ENCODE data around the gene RELN.

Gene RELN

DNA sequence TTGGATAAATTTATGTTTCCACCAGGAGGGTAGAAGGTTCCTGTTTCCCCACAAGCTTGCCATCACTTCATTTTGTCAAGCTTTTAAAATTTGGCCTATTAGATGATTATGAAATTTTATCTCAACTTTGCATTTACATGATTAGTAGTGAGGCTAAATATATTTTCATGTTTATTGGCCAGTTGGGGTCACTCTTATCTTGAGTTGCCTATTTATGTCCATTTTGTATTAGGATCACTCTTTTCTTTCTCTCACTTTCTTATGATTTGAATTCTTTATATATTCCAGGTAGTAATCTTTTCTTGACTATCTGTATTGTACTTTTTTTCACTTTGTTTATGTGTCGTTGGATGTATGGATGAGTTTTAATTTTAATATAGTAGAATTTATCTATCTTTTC is 324.9 kb downstream of the RELN start:
- H3K36me3 ChIP-seq (ENCODE audit: control insufficient read depth, insufficient read depth, low read length), result no peaks in the 10 kb centered on the region
- no CpG with 5 or more reads among the region's 1 CpG for WGBS, 2 experiments
- peaks cover 3% of the 10 kb centered on the region for H3K4me1 ChIP-seq (ENCODE audit: control insufficient read depth, insufficient read depth, low read length)
- H3K27ac ChIP-seq (ENCODE audit: insufficient read depth, low read depth, low read length, poor library complexity, severe bottlenecking), result no peak overlapping the region
- H3K9me3 ChIP-seq (ENCODE audit: control insufficient read depth, low read length), result no peaks in the 10 kb centered on the region
- H3K4me3 ChIP-seq (ENCODE audit: insufficient read depth, low read depth, low read length), result no peak overlapping the region
- no peaks in the 10 kb centered on the region for H3K27me3 ChIP-seq (ENCODE audit: control insufficient read depth, insufficient read depth, low read length, poor library complexity, severe bottlenecking)

DNA sequence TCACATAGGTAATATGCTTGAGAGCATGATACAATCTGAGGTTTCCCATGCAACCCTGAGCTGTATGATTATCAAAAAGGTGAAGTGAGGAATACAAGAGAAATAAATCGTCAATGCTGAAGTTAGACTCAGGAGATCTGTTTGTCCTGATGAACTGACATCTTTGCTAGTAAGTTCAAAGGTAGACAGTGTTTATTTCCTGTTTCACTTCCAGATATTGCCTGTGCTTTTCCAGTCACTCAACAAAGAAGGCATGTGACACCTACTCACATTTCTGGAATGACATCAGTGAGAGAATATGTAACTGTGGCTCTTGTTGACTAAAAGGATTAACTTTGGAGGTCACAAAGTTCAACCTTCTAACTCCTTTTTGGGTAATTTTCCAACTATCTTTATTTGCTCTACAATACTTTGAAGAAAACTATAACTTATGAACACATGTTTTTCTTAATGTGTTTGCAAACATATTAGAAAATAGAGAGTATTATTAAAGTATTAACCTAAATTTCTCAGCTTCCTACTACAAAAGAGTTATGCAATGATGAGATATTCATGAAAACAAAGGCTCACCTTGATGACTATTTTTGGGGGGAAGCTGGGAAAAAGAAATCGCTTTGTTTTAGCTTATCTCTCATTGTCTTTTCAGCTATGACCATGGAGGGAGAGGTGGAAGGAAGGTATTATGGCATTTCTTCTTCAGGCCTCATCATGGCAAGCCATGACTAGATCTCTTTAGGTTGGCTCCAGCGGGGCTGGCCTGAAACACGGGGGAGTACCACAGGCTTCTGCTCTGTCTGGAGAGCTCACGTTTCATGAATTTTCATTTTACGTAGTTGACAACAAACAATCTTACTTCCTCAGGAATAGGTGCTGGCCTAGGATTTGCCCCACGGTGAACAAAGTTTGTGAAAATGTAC is 328.7 kb downstream of the RELN start:
- Histone ChIP-seq H3K4me3 (ENCODE audit: insufficient read depth, low read depth, low read length) (no peak overlapping the region), H3K4me1 (ENCODE audit: control insufficient read depth, insufficient read depth, low read length) (peaks cover 3% of the 10 kb centered on the region), H3K36me3 (ENCODE audit: control insufficient read depth, insufficient read depth, low read length) (no peaks in the 10 kb centered on the region), H3K9me3 (ENCODE audit: control insufficient read depth, low read length) (no peaks in the 10 kb centered on the region), H3K27me3 (ENCODE audit: control insufficient read depth, insufficient read depth, low read length, poor library complexity, severe bottlenecking) (no peaks in the 10 kb centered on the region), H3K27ac (ENCODE audit: insufficient read depth, low read depth, low read length, poor library complexity, severe bottlenecking) (no peak overlapping the region)
- 91 to 93% methylated on average over 7 of the region's 7 CpGs for WGBS, 2 experiments

DNA sequence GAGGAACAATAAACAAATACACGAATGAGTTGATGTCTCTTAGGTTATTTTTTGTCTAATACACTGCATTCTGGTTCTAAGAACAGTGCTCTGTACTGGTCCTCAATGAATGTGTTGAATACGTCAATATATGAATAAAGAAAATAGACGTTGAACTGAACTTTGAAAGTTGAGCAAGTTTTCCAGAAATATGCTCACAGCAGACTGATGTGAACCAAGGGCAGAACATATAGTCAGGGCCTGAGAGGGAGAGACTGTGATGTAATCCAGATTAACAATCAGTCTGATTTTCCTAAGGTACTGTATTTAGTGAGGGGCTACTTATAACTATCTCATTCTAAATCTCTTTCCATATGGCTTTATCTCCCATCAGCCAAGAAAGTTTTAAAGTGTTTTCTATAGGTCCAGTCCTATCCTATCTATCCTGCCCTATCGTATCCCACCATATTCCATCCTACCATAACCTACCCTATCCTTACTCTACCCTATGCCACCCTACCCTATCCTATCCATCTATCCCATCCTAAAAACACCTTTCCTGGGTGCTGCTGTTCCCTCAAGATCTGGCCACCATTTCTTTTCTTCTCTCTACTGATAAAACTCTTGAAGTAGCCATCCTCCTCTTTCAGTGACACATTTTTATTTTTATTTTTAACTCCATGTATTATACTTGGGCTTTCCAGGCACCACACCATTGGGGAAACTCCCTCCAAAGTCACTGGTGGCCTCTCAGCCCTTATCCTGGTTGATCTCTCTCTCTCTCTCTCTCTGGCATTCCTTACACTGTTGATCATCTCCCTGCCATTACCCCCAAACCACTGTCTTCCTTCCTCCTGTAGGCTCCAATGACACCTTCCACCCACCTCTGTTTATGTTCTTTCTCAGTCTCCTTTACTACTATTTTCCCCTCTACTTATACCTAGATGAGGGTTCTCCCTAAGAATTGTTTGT is 331.1 kb downstream of the RELN start:
- no peaks in the 10 kb centered on the region for H3K9me3 ChIP-seq (ENCODE audit: control insufficient read depth, low read length)
- H3K27me3 ChIP-seq (ENCODE audit: control insufficient read depth, insufficient read depth, low read length, poor library complexity, severe bottlenecking), result no peaks in the 10 kb centered on the region
- no peak overlapping the region for H3K27ac ChIP-seq (ENCODE audit: insufficient read depth, low read depth, low read length, poor library complexity, severe bottlenecking)
- H3K4me1 ChIP-seq (ENCODE audit: control insufficient read depth, insufficient read depth, low read length), result peaks cover 3% of the 10 kb centered on the region
- WGBS, 2 experiments, result 91 to 95% methylated on average over 4 of the region's 4 CpGs
- H3K4me3 ChIP-seq (ENCODE audit: insufficient read depth, low read depth, low read length), result no peak overlapping the region
- H3K36me3 ChIP-seq (ENCODE audit: control insufficient read depth, insufficient read depth, low read length), result no peaks in the 10 kb centered on the region

DNA sequence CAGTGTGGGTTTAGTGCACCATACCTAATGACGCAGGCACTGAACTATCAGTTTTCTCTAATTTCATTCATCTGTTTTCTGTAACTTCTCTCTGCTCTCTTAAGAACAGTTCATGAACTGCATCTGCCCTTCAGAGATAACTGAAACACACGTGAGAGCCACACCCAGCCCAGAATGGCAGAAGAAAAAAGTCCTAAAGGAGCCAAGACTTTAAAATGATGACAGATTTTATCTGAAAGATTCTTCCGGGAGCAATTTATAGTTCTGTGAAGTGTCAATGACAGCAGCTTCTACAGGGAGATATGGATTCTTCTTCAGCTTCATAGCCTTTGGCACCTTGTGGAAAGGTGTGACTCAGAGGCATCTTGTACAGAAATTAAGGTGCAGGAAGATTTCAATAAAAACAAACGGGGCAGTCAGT is 332.0 kb downstream of the RELN start:
- 94 to 95% methylated on average over 3 to 4 of the region's 4 CpGs for WGBS, 2 experiments

DNA sequence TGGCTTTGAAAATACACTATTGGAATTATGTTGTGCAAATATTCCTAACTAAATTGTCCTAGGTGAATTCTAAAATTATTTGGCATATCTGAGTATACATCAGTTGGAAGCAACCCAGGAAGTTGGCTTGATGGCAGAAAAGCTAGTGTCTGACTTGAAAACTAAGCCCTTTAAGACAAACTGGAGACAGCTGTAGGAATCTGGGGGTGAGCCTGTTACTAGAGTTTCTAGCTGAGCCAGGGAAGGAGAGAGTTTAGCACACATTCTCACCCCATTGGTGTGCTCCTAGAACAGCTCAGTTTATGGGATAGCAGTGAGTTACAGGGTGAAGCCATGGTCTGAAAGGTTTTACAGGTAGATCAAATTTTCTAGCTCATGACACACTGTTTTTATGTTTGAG is 333.2 kb downstream of the RELN start:
- Histone ChIP-seq H3K27ac (ENCODE audit: insufficient read depth, low read depth, low read length, poor library complexity, severe bottlenecking) (no peak overlapping the region), H3K9me3 (ENCODE audit: control insufficient read depth, low read length) (no peaks in the 10 kb centered on the region), H3K36me3 (ENCODE audit: control insufficient read depth, insufficient read depth, low read length) (no peaks in the 10 kb centered on the region), H3K4me1 (ENCODE audit: control insufficient read depth, insufficient read depth, low read length) (peaks cover 3% of the 10 kb centered on the region), H3K27me3 (ENCODE audit: control insufficient read depth, insufficient read depth, low read length, poor library complexity, severe bottlenecking) (no peaks in the 10 kb centered on the region), H3K4me3 (ENCODE audit: insufficient read depth, low read depth, low read length) (no peak overlapping the region)

More for the DNA sequence above, 332.0 kb downstream of the RELN start:
- H3K9me3 ChIP-seq (ENCODE audit: control insufficient read depth, low read length), result no peaks in the 10 kb centered on the region
- no peak overlapping the region for H3K4me3 ChIP-seq (ENCODE audit: insufficient read depth, low read depth, low read length)
- peaks cover 3% of the 10 kb centered on the region for H3K4me1 ChIP-seq (ENCODE audit: control insufficient read depth, insufficient read depth, low read length)
- H3K27ac ChIP-seq (ENCODE audit: insufficient read depth, low read depth, low read length, poor library complexity, severe bottlenecking), result no peak overlapping the region
- H3K27me3 ChIP-seq (ENCODE audit: control insufficient read depth, insufficient read depth, low read length, poor library complexity, severe bottlenecking), result no peaks in the 10 kb centered on the region
- no peaks in the 10 kb centered on the region for H3K36me3 ChIP-seq (ENCODE audit: control insufficient read depth, insufficient read depth, low read length)

DNA sequence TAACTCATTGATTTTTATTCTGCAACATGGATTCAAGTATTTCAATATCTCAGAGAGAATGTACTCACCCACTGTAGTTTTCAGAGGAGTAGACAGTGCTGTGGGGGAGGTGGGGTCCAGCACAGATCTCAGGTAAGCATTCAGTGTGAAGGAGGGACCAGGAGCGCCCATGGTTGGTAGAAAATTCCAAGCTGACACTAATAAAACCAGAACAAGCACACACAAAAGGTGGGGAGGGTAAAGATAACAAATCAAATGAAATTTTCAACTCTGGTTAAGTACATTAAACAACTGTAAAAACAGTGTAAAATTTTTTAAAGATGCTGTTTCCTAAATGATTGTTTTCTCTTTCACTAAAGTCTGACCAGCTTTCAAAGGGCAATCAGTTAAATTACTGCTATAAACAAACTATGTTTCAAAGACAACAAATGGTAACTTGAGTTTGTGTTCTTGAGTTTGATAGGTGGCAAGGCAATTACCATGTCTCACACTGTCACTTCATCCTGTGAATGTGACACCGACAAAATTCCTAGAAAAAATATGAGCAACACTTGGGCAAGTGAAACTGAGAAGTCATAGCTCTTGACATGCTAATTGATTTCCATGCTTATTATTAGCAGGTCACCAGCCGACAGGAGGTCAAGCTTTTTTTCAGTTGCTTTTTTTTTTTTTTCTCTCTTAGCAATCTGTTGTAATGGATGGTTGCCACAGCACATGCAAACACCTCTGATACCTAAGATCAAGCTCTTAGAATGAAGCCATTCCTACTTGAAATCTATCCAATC is 337.7 kb downstream of the RELN start:
- Histone ChIP-seq H3K36me3 (ENCODE audit: control insufficient read depth, insufficient read depth, low read length) (no peaks in the 10 kb centered on the region), H3K4me1 (ENCODE audit: control insufficient read depth, insufficient read depth, low read length) (no peaks in the 10 kb centered on the region), H3K27me3 (ENCODE audit: control insufficient read depth, insufficient read depth, low read length, poor library complexity, severe bottlenecking) (no peaks in the 10 kb centered on the region), H3K27ac (ENCODE audit: insufficient read depth, low read depth, low read length, poor library complexity, severe bottlenecking) (peak overlapping the region; percentile 27), H3K9me3 (ENCODE audit: control insufficient read depth, low read length) (no peaks in the 10 kb centered on the region), H3K4me3 (ENCODE audit: insufficient read depth, low read depth, low read length) (no peak overlapping the region)
- 21 to 58% methylated on average over 2 of the region's 3 CpGs for WGBS, 2 experiments

DNA sequence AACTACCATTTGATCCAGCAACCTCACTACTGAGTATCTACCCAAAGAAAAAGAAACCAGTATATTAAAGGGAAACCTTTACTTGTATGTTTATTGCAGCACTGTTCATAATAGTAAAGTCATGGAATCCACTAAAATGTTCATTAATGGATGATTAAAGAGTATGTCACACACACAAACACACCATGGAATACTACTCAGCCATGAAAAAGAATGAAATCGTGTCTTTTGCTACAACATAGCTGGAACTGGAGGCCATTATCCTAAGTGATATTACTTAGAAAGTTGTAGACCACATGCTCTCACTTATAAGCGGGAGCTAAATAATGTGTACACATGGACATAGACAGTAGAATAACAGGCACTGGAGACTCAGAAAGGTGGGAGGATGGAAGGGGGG is 340.4 kb downstream of the RELN start:
- H3K9me3 ChIP-seq (ENCODE audit: control insufficient read depth, low read length), result no peaks in the 10 kb centered on the region
- no peaks in the 10 kb centered on the region for H3K36me3 ChIP-seq (ENCODE audit: control insufficient read depth, insufficient read depth, low read length)
- H3K27ac ChIP-seq (ENCODE audit: insufficient read depth, low read depth, low read length, poor library complexity, severe bottlenecking), result no peak overlapping the region
- WGBS, 2 experiments, result 87 to 89% methylated on average over 2 of the region's 2 CpGs
- H3K4me1 ChIP-seq (ENCODE audit: control insufficient read depth, insufficient read depth, low read length), result no peaks in the 10 kb centered on the region
- H3K27me3 ChIP-seq (ENCODE audit: control insufficient read depth, insufficient read depth, low read length, poor library complexity, severe bottlenecking), result no peaks in the 10 kb centered on the region
- no peak overlapping the region for H3K4me3 ChIP-seq (ENCODE audit: insufficient read depth, low read depth, low read length)

DNA sequence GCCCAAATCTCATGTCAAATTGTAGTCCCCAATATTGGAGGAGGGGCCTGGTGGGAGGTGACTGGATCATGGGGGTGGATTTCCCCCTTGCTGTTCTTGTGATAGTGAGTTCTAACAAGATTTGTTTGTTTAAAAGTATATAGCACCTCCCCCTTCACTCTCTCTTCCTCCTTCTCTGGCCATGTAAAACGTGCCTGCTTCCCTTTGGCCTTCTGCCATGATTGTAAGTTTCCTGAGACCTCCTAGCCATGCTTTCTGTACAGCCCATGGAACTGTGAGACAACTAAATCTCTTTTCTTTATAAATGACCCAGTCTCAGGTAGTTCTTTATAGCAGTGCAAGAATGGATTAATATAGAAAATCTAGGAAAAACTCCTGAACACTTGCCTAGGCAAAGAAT is 341.3 kb downstream of the RELN start:
- no peak overlapping the region for H3K27ac ChIP-seq (ENCODE audit: insufficient read depth, low read depth, low read length, poor library complexity, severe bottlenecking)
- WGBS, 2 experiments, result 60 to 76% methylated on average over 1 of the region's 1 CpG
- no peak overlapping the region for H3K4me3 ChIP-seq (ENCODE audit: insufficient read depth, low read depth, low read length)
- H3K27me3 ChIP-seq (ENCODE audit: control insufficient read depth, insufficient read depth, low read length, poor library complexity, severe bottlenecking), result no peaks in the 10 kb centered on the region
- no peaks in the 10 kb centered on the region for H3K9me3 ChIP-seq (ENCODE audit: control insufficient read depth, low read length)
- H3K36me3 ChIP-seq (ENCODE audit: control insufficient read depth, insufficient read depth, low read length), result no peaks in the 10 kb centered on the region
- H3K4me1 ChIP-seq (ENCODE audit: control insufficient read depth, insufficient read depth, low read length), result no peaks in the 10 kb centered on the region

DNA sequence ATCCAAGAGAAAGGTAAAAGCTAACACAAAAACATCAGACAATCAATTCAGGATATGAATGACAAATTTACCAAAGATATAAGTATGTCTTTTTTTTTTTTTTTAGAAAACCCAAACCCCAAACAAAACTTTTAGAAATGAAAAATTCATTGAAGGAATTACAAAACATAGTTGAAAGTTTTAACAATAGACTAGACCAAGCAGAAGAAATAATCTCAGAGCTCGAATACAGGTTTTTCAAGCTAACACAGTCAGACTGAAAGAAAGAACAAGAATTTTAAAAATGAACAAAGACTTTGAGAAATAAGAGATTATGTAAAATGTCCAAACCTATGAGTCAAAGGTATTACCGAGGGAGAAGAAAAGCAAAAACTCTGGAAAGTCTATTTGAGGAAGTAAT is 345.1 kb downstream of the RELN start:
- Histone ChIP-seq H3K27ac (ENCODE audit: insufficient read depth, low read depth, low read length, poor library complexity, severe bottlenecking) (no peak overlapping the region), H3K27me3 (ENCODE audit: control insufficient read depth, insufficient read depth, low read length, poor library complexity, severe bottlenecking) (no peaks in the 10 kb centered on the region), H3K4me3 (ENCODE audit: insufficient read depth, low read depth, low read length) (no peak overlapping the region), H3K4me1 (ENCODE audit: control insufficient read depth, insufficient read depth, low read length) (no peaks in the 10 kb centered on the region), H3K36me3 (ENCODE audit: control insufficient read depth, insufficient read depth, low read length) (no peaks in the 10 kb centered on the region), H3K9me3 (ENCODE audit: control insufficient read depth, low read length) (no peaks in the 10 kb centered on the region)
- 83 to 96% methylated on average over 1 to 2 of the region's 2 CpGs for WGBS, 2 experiments
